ENCODE measurements around the gene TNIP1.

TNIP1 gene

DNA sequence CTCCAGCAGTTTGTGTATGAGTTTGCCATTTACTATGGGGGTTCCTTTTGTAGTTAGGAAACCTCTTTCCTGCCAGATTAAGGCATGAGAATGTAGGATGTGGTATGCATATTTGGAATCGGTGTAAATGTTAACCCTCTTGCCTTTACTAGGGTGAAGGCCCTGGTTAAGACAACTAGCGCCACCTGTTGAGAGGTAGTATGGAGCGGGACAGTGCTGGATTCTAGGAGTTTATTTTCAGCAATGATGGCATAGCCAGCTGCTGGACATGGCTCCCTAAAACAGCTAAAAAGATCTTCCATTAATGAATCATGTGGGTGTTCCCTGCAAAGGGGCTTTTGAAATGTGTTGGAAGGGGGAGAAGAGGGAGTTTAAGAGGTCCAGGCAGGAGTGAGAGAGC, 91.1 kb downstream of the TNIP1 start:
- DNase-seq = no peak

- DNase-seq = no peak
Observed at GRCh38 chr5:150987746-150988145, 93.1 kb downstream of the TNIP1 start.
